A673 (cell line): ENCODE data around the gene ZCCHC24. TPM values are rescaled to one million over a fixed set of nuclear protein-coding genes. Genes with fewer than 3 reads are reported as not detected.

Source experiments
- BruUV-seq: library from RNA; stranded (reverse); fragments of 400-500 nt; replicated peaks from 2 replicates; lab custom pipeline; 2021; lab: Mats Ljungman, UMichigan
- CTCF ChIA-PET: fragments of 300-600 bp; sonication (Branson Sonifier 250); formaldehyde crosslinking; loops from one replicate; lab custom pipeline; 2022; ENCODE audit warnings: antibody characterized with exemption; lab: Charles Lee
- POLR2A ChIA-PET: fragments of 300-600 bp; sonication (Branson Sonifier 250); formaldehyde crosslinking; loops from one replicate; lab custom pipeline; 2022; ENCODE audit warnings: antibody characterized with exemption; ENCODE audit not compliant: low non-redundant PET; lab: Charles Lee
- DNase-seq: peaks from one replicate; pipeline ENCODE4 v3.0.0-alpha.2; 2015; ENCODE audit warnings: low spot score
- H3K27ac ChIP-seq: fragments of 200-600 bp; sonication (generic); 2 replicates; pipeline ENCODE4 v1.5.1; 2016; ENCODE audit warnings: mixed run types, low read depth, mild to moderate bottlenecking, mixed read lengths, antibody characterized with exemption, low read length; ENCODE audit not compliant: poor library complexity, severe bottlenecking
- H3K27me3 ChIP-seq: fragments of 200-600 bp; sonication (generic); replicated peaks from 2 replicates; pipeline ENCODE4 v1.6.1; 2017; ENCODE audit warnings: mixed run types, low read depth, mild to moderate bottlenecking, mixed read lengths, antibody characterized with exemption, low read length; ENCODE audit not compliant: insufficient read depth, poor library complexity
- H3K36me3 ChIP-seq: fragments of 200-600 bp; sonication (generic); 2 replicates; pipeline ENCODE4 v1.6.1; 2016; ENCODE audit warnings: mixed run types, mild to moderate bottlenecking, mixed read lengths, antibody characterized with exemption, low read length; ENCODE audit not compliant: insufficient read depth, poor library complexity, severe bottlenecking
- H3K4me1 ChIP-seq: fragments of 200-600 bp; sonication (generic); 2 replicates; pipeline ENCODE4 v1.6.1; 2017; ENCODE audit warnings: mixed run types, mild to moderate bottlenecking, mixed read lengths, antibody characterized with exemption, low read length; ENCODE audit not compliant: insufficient read depth, poor library complexity, severe bottlenecking
- H3K4me3 ChIP-seq: fragments of 200-600 bp; sonication (generic); 2 replicates; pipeline ENCODE4 v1.5.1; 2016; ENCODE audit warnings: low read depth, mixed run types, mild to moderate bottlenecking, mixed read lengths, low read length; ENCODE audit not compliant: poor library complexity, severe bottlenecking
- H3K9me3 ChIP-seq: fragments of 200-600 bp; sonication (generic); 2 replicates; pipeline ENCODE4 v1.6.1; 2016; ENCODE audit warnings: mixed run types, low read depth, mild to moderate bottlenecking, mixed read lengths, antibody characterized with exemption, low read length; ENCODE audit not compliant: poor library complexity, severe bottlenecking
- CTCF ChIP-seq: fragments of 300-800, 200-600 bp; sonication (generic); conservative IDR thresholded peaks from 2 replicates; pipeline ENCODE4 v1.5.1; 2017; ENCODE audit warnings: low read depth, mild to moderate bottlenecking, antibody characterized with exemption, low read length, moderate library complexity, mixed read lengths
- EZH2 ChIP-seq: fragments of 200-600 bp; sonication (generic); IDR thresholded peaks from 2 replicates; pipeline ENCODE4 v1.6.1; 2017; ENCODE audit warnings: borderline replicate concordance, low read depth, mild to moderate bottlenecking, mixed read lengths, antibody characterized with exemption, low read length; ENCODE audit not compliant: poor library complexity, severe bottlenecking
- intact Hi-C: fragments of 100-400 bp; cut with micrococcal nuclease; formaldehyde crosslinking; loops from one replicate; pipeline ENCODE4 v1.10.0; 2022; ENCODE audit not compliant: unreplicated experiment
- total RNA-seq: library from RNA; stranded (reverse); gene quantifications from 2 replicates; pipeline ENCODE4 v1.2.3, GENCODE V29; 2021

Gene ZCCHC24
- total RNA-seq, 1 experiment from 2014 or later, result 9.8 TPM

DNA sequence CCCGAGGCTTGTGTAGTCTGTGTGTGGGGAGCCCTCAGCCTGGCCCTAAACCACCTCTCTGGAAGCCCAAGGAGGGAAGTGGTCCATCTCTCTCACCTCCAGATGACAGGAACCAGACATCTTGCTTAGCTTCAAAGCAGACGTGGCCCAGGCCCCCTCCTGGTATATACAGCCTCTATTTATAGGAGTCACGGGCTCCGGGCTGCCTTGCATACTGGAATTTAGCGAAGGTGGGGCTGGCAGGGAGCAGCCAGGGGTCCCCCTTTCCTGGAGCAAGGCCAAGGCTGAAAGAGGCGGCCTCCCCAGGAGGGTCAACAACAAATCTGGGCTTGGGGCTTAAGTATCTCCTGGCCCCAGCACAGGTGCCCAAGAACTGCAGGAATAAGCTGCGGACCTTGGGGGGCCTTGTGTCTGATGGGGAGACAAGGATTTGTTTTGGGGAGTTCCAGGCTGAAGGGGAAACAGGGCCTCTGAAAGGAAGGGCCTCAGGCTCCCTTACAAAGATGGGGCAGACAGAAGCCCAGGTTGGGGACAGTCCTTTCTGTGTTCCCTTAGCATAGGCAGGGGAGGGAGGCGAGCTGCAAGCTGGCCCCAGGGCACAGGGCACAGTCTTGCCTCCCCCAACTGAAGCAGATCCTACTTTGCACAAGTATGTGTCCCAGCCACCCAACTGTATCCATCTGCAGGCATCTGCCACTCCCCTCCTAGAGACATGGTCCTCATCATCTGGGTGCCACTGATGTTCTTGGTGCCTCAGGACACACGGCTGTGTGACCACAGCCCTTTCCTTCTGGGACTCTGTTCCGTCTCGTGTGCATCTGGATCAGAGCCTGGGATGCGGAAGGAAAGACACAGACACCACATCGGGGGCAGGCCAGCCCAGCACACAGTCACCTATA is 11.9 kb downstream of the ZCCHC24 start:
- BruUV-seq, result no TSS peak
- peaks cover 7% of the 10 kb centered on the region for H3K4me1 ChIP-seq
- CTCF ChIA-PET, result no interaction called here
- POLR2A ChIA-PET, result no interaction called here
- DNase-seq, result no peak
- H3K27me3 ChIP-seq, result no peaks in the 10 kb centered on the region
- TF ChIP-seq CTCF (no peak), EZH2 (no peak)
- intact Hi-C loops, result no loop called here
- no peak overlapping the region for H3K27ac ChIP-seq
- no peaks in the 10 kb centered on the region for H3K9me3 ChIP-seq
- H3K4me3 ChIP-seq, result no peak overlapping the region
- no peaks in the 10 kb centered on the region for H3K36me3 ChIP-seq

- Histone ChIP-seq H3K36me3 (no peaks in the 10 kb centered on the region), H3K4me3 (no peak overlapping the region), H3K9me3 (no peaks in the 10 kb centered on the region), H3K27ac (peak overlapping the region; percentile 18), H3K4me1 (peaks cover 7% of the 10 kb centered on the region), H3K27me3 (no peaks in the 10 kb centered on the region)
- no peak for TF ChIP-seq CTCF
- no peak for TF ChIP-seq EZH2
- DNase-seq, result no peak
- intact Hi-C loops, result no loop called here
- BruUV-seq, result no TSS peak
- CTCF ChIA-PET, result no interaction called here
- POLR2A ChIA-PET, result no interaction called here
These were observed 13.3 kb downstream of the ZCCHC24 start for GRCh38 chr10:79431891-79432831.

DNA sequence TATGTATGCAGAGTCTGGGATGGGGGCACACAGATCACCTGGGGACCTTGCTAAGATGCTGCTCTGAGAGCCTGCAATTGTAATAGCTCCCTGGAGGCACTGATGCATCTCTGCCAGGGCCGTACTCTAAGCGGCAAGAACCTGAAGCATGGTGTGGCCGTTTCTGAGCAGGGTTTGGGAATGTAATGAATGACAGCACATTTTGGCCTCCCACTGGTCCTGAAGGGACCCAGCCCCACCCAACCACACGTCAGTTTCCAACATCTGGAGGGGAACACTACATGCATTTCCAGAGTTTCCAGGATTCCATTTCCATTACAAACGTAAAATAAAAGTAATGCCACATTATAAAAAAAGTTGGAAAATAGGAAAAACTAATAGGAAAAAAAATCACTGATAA is 14.0 kb downstream of the ZCCHC24 start:
- H3K27me3 ChIP-seq, result no peaks in the 10 kb centered on the region
- H3K27ac ChIP-seq, result no peak overlapping the region
- DNase-seq, result no peak
- no peaks in the 10 kb centered on the region for H3K9me3 ChIP-seq
- peaks cover 7% of the 10 kb centered on the region for H3K4me1 ChIP-seq
- intact Hi-C loops, result no loop called here
- H3K4me3 ChIP-seq, result no peak overlapping the region
- ChIA-PET POLR2A (no interaction called here), CTCF (no interaction called here)
- BruUV-seq, result no TSS peak
- TF ChIP-seq EZH2 (no peak), CTCF (no peak)
- no peaks in the 10 kb centered on the region for H3K36me3 ChIP-seq
